ENCODE data around the gene DXO. TPM values are rescaled to one million over a fixed set of nuclear protein-coding genes. Genes with fewer than 3 reads are reported as not detected.
A peak's percentile ranks its signal among the peaks of the same experiment; 100 is the strongest.
"Not testable (repeated sequence)": the region's sequence is repeated elsewhere in the genome, so short reads cannot be mapped to it uniquely, and the experiment has no call there.

Gene DXO
- total RNA-seq, 1 experiment from 2014 or later = 16.4 TPM

- H3K4me3 ChIP-seq (replicated peaks in 1 of 2; ENCODE audit: low read depth in 1 of 2, low read length in 2 of 2); H3K4me1 ChIP-seq (ENCODE audit: control insufficient read depth in 1 of 2, insufficient read depth in 2 of 2, low read length in 2 of 2); H4K20me1 ChIP-seq (ENCODE audit: insufficient read depth); ATAC-seq; CTCF ChIA-PET; POLR2A ChIA-PET; H3K9me2 ChIP-seq (ENCODE audit: insufficient read depth); DNase-seq (ENCODE audit: low read depth, low spot score); H3K9ac ChIP-seq (ENCODE audit: low read length); RAD21 ChIA-PET (ENCODE audit: low non-redundant PET in 1 of 2, low total read pairs in 2 of 2, uncharacterized antibody in 2 of 2, unreplicated experiment in 2 of 2); H3K4me2 ChIP-seq (ENCODE audit: low read length); intact Hi-C loops (cut with micrococcal nuclease); H3K9me3 ChIP-seq (ENCODE audit: control insufficient read depth in 1 of 2, insufficient read depth in 1 of 2, low read depth in 1 of 2, low read length in 2 of 2); H2AFZ ChIP-seq (ENCODE audit: low read depth, low read length, poor library complexity, severe bottlenecking); H3K79me2 ChIP-seq (ENCODE audit: insufficient read depth, low read length); H3K27ac ChIP-seq (ENCODE audit: low read depth, low read length); H3K27me3 ChIP-seq (ENCODE audit: insufficient read depth, low read length); H3K36me3 ChIP-seq (ENCODE audit: control insufficient read depth in 1 of 2, insufficient read depth in 2 of 2, low read length in 2 of 2); BruUV-seq (replicated peaks): not testable (repeated sequence)
These were observed 30.8 kb upstream of the DXO start for GRCh38 chr6:32002546-32003268.

GRCh38 chr6:31996385-31996784 lies 24.4 kb upstream of the DXO start:
- DNase-seq (ENCODE audit: low read depth, low spot score); H3K9me3 ChIP-seq (ENCODE audit: control insufficient read depth in 1 of 2, insufficient read depth in 1 of 2, low read depth in 1 of 2, low read length in 2 of 2); CTCF ChIA-PET; H4K20me1 ChIP-seq (ENCODE audit: insufficient read depth); RAD21 ChIA-PET (ENCODE audit: low non-redundant PET in 1 of 2, low total read pairs in 2 of 2, uncharacterized antibody in 2 of 2, unreplicated experiment in 2 of 2); ATAC-seq; POLR2A ChIA-PET; H3K27ac ChIP-seq (ENCODE audit: low read depth, low read length); intact Hi-C loops (cut with micrococcal nuclease); H3K9ac ChIP-seq (ENCODE audit: low read length); H3K4me3 ChIP-seq (replicated peaks in 1 of 2; ENCODE audit: low read depth in 1 of 2, low read length in 2 of 2); H2AFZ ChIP-seq (ENCODE audit: low read depth, low read length, poor library complexity, severe bottlenecking); H3K4me2 ChIP-seq (ENCODE audit: low read length); H3K36me3 ChIP-seq (ENCODE audit: control insufficient read depth in 1 of 2, insufficient read depth in 2 of 2, low read length in 2 of 2); H3K79me2 ChIP-seq (ENCODE audit: insufficient read depth, low read length); H3K27me3 ChIP-seq (ENCODE audit: insufficient read depth, low read length); H3K4me1 ChIP-seq (ENCODE audit: control insufficient read depth in 1 of 2, insufficient read depth in 2 of 2, low read length in 2 of 2); H3K9me2 ChIP-seq (ENCODE audit: insufficient read depth); BruUV-seq (replicated peaks): not testable (repeated sequence)

- H3K4me1 ChIP-seq (ENCODE audit: control insufficient read depth in 1 of 2, insufficient read depth in 2 of 2, low read length in 2 of 2); ATAC-seq; H2AFZ ChIP-seq (ENCODE audit: low read depth, low read length, poor library complexity, severe bottlenecking); H3K27me3 ChIP-seq (ENCODE audit: insufficient read depth, low read length); CTCF ChIA-PET; DNase-seq (ENCODE audit: low read depth, low spot score); H3K9ac ChIP-seq (ENCODE audit: low read length); H3K4me2 ChIP-seq (ENCODE audit: low read length); H3K9me2 ChIP-seq (ENCODE audit: insufficient read depth); H3K79me2 ChIP-seq (ENCODE audit: insufficient read depth, low read length); POLR2A ChIA-PET; BruUV-seq (replicated peaks); H3K27ac ChIP-seq (ENCODE audit: low read depth, low read length); H3K4me3 ChIP-seq (replicated peaks in 1 of 2; ENCODE audit: low read depth in 1 of 2, low read length in 2 of 2); H4K20me1 ChIP-seq (ENCODE audit: insufficient read depth); H3K36me3 ChIP-seq (ENCODE audit: control insufficient read depth in 1 of 2, insufficient read depth in 2 of 2, low read length in 2 of 2); RAD21 ChIA-PET (ENCODE audit: low non-redundant PET in 1 of 2, low total read pairs in 2 of 2, uncharacterized antibody in 2 of 2, unreplicated experiment in 2 of 2); intact Hi-C loops (cut with micrococcal nuclease); H3K9me3 ChIP-seq (ENCODE audit: control insufficient read depth in 1 of 2, insufficient read depth in 1 of 2, low read depth in 1 of 2, low read length in 2 of 2): not testable (repeated sequence)
These were observed 22.5 kb upstream of the DXO start for GRCh38 chr6:31994421-31994820.

- H3K4me2 ChIP-seq (ENCODE audit: low read length); H3K9me3 ChIP-seq (ENCODE audit: control insufficient read depth in 1 of 2, insufficient read depth in 1 of 2, low read depth in 1 of 2, low read length in 2 of 2); RAD21 ChIA-PET (ENCODE audit: low non-redundant PET in 1 of 2, low total read pairs in 2 of 2, uncharacterized antibody in 2 of 2, unreplicated experiment in 2 of 2); BruUV-seq (replicated peaks); H3K36me3 ChIP-seq (ENCODE audit: control insufficient read depth in 1 of 2, insufficient read depth in 2 of 2, low read length in 2 of 2); H3K79me2 ChIP-seq (ENCODE audit: insufficient read depth, low read length); intact Hi-C loops (cut with micrococcal nuclease); POLR2A ChIA-PET; H3K9ac ChIP-seq (ENCODE audit: low read length); CTCF ChIA-PET; H3K9me2 ChIP-seq (ENCODE audit: insufficient read depth); H3K4me3 ChIP-seq (replicated peaks in 1 of 2; ENCODE audit: low read depth in 1 of 2, low read length in 2 of 2); H4K20me1 ChIP-seq (ENCODE audit: insufficient read depth); H2AFZ ChIP-seq (ENCODE audit: low read depth, low read length, poor library complexity, severe bottlenecking); H3K27ac ChIP-seq (ENCODE audit: low read depth, low read length); DNase-seq (ENCODE audit: low read depth, low spot score); H3K27me3 ChIP-seq (ENCODE audit: insufficient read depth, low read length); H3K4me1 ChIP-seq (ENCODE audit: control insufficient read depth in 1 of 2, insufficient read depth in 2 of 2, low read length in 2 of 2): not testable (repeated sequence)
- ATAC-seq = 0 out of 2 replicates have a peak, but pooled peaks have one; percentile 50
These were observed 17.4 kb upstream of the DXO start for GRCh38 chr6:31989363-31989762.
